Fibroblast of pulmonary artery (primary cell): Measurements from ENCODE around the gene CTNNA2.

Experiments
- DNase-seq: peaks from one replicate; pipeline ENCODE4 v3.0.0-alpha.2; 2010; ENCODE audit warnings: low read depth
- H3K4me3 ChIP-seq: replicated peaks from 2 replicates; pipeline ENCODE4 v1.5.1; 2011; ENCODE audit warnings: low read depth, mild to moderate bottlenecking, control low read depth, low read length, moderate library complexity
- CTCF ChIP-seq: IDR thresholded peaks from 2 replicates; pipeline ENCODE4 v1.5.1; 2011; ENCODE audit warnings: mild to moderate bottlenecking, control low read depth, low read length, inconsistent platforms; ENCODE audit errors: missing control alignments

Gene CTNNA2

DNA sequence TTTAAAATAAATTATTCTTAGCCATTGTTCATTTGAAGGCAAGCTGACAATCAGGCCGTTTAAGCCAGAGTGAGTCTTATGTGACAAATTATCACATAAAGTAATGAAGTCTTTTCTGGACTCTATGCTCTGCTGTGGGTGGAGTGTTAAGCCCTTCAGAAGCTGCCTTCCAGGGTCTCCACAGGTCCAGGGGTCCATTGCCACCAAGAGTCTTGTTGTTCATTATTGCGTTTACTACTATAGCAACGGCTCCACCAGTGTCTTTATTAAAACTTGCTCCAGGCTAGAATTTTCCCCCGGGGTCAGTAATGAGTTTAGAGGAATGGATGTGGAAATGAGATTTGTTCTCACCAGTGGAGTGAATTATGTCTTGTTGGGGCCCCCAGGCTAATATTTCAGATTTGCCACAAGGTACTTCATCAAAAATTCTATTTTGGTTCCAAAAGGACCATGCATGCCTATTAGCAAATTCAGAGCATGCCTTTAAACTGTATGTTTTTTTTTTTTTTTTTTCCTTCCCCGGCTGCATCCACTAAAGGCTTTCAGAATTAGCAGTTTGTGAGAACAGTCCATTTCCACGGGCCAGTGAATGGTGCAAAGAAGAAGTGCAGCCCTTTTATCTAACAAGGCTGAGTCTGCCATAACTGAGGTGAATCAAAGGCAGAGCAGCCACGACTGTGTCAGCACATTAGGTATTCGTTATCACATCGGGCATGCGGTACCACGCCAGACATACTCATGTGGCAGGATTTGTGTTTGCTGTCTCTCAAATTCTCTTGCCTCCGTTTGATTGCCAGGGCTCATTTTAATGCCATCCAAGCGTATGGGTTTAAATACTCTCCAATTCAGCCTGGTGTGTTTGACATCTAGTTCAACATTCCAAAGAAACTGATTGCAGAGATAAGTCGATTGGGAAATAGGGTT lies 817.9 kb downstream of the CTNNA2 start:
- no peak for DNase-seq
- no peak for TF ChIP-seq CTCF
- H3K4me3 ChIP-seq = no peak overlapping the region

DNA sequence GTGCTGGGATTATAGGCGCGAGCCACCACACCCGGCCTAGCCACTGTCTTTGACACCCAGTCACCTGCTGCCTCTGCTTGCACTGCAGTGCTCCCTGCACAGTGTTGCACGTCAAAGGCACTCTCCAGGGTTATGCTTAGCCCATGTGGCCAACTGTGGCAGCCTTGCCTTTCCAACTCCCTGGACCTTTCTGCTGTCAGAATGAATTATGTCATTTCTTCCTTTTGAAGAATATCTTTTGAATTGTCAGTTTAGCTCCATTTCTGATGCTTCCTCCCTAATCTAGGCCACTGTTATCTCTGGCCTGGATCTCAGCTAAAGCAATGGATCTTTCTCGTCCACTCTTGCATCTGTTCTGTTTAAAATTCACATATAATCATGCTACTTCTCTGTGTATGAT lies 821.0 kb downstream of the CTNNA2 start:
- DNase-seq = no peak
- H3K4me3 ChIP-seq = no peak overlapping the region
- TF ChIP-seq CTCF = no peak

DNA sequence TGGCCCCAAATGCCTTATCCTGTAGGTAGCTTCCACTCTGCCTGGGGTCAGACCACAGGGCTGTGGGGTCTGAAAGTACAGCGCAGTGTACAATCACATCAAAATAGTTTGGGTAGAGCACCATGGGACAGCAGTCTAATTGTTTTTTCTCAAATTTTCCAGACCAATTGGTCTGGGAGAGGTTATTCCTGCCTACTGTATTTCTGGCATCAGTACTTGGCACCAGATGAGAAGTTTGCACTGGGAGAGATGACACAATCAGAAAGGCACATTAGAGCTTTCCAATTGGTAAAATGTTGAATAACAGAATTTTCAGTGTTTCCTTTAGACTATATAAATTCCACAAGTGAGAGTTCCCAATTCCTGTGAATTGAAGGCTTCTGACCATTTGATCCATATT lies 822.6 kb downstream of the CTNNA2 start:
- TF ChIP-seq CTCF = no peak
- no peak for DNase-seq
- H3K4me3 ChIP-seq = no peak overlapping the region

DNA sequence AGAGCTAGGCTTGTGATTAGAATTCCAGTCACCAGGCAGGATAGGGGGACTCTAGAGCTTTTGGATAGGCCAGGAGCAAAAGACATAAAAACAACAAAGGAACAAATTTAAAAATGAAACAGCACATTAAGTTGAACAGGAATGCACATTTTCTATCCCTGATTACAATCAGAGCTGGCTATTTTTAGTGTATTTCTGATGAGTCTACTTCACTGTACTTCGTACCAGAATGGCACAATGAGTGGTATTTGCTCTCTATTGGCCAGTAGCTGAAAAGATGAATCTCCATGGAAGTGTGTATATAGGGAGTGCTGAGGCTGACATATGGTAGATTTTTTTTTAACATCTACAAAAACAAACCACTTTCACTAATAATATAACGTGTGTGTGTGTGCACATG lies 825.9 kb downstream of the CTNNA2 start:
- TF ChIP-seq CTCF = no peak
- H3K4me3 ChIP-seq = no peak overlapping the region
- no peak for DNase-seq

- TF ChIP-seq CTCF = no peak
- H3K4me3 ChIP-seq = no peak overlapping the region
- no peak for DNase-seq
Measured at GRCh38 chr2:80340022-80340421, 827.2 kb downstream of the CTNNA2 start.

DNA sequence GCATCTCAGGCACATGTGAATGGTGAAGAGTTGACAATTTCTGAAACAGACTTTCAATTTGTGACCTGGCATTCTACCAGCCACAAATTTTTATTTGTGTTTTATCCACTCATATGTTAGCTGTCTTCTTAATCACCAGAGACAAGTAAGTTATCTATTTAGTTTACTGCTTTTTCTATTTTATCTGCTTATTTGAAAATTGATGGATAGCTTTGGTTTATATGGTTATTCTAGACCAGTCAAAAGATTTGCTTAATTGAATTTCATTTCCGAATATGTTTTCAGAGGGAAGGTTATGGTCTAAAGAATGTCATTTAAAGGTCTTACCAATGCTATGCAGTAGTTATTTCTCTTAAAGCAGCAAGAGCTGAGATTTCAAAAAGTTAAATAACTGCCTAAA lies 835.2 kb downstream of the CTNNA2 start:
- H3K4me3 ChIP-seq = no peak overlapping the region
- TF ChIP-seq CTCF = no peak
- no peak for DNase-seq

DNA sequence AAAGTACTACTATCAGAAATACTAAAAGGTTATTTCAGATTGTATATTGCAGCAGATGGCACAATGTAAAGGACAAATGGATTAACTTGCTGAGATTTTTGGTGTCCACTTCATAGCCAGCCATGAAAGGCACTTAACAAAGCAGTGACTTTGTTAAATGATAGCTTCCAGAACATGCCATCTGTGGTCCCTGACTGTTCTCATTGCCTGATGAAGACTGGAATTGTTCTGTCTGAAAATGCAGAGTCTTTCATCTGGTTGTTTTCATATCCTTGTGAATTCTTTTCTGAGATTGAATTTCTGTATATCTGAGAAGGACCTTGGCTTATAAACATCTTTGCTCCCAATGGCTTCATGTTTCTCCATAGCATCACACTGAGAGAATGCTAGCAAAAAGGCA lies 836.1 kb downstream of the CTNNA2 start:
- H3K4me3 ChIP-seq = no peak overlapping the region
- no peak for TF ChIP-seq CTCF
- no peak for DNase-seq
